Tibial nerve (tissue), 4 donors: ENCODE data around the gene RNF149.

Experiments used
- CTCF ChIP-seq, 5 experiments: fragments of 200-600 bp in 3 of 5; fragments of 450-650 bp in 2 of 5; sonication (generic) in 3 of 5; IDR thresholded peaks; one replicate each; pipeline ENCODE4 v1.5.1; 2016 to 2019; ENCODE audit warnings: antibody characterized with exemption in 5 of 5, mild to moderate bottlenecking in 3 of 5, moderate library complexity in 2 of 5
- EP300 ChIP-seq, 2 donors: sonication (generic); formaldehyde crosslinking; IDR thresholded peaks; one replicate each; pipeline ENCODE4 v1.6.1; 2017; ENCODE audit warnings: antibody characterized with exemption in 2 of 2, mild to moderate bottlenecking in 1 of 2
- POLR2A ChIP-seq, 2 donors: fragments of 450-650 bp; IDR thresholded peaks; one replicate each; pipeline ENCODE4 v1.6.1; 2017; ENCODE audit warnings: antibody characterized with exemption in 2 of 2, mild to moderate bottlenecking in 2 of 2, moderate library complexity in 2 of 2

GRCh38 chr2:101310090-101310833 lies 1.8 kb upstream of the RNF149 start:
- no peak for TF ChIP-seq POLR2A (IDR thresholded peaks at IDR 0.05)
- TF ChIP-seq CTCF (IDR thresholded peaks at IDR 0.05) = no peak
- no peak for TF ChIP-seq EP300 (IDR thresholded peaks at IDR 0.05)
